Measurements from ENCODE around the gene OBSCN.

The OBSCN gene

DNA sequence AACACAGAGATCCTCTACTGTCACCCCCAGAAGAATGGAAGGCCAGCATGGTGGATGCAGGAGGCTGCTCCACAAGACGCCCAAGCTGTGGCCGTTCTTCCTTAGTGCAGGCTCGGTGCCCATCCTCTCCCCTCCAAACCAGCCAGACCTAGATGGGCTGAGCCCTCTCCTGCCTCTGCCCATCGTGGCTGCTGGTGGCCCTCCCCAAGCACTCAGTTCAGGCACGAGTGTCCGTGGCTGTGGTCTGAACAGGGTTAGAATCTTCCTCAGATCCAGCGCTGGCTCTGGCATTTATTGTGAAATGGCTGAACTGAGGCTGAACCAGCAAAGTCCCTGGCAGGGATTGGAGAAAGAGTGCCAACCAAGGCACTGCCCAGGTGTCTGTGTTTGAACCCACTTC, 139.3 kb downstream of the OBSCN start:
- H3K36me3 ChIP-seq (ENCODE audit: control insufficient read depth, insufficient read depth, low read length), result no peaks in the 10 kb centered on the region
- no peak overlapping the region for H3K9ac ChIP-seq (ENCODE audit: low read length)
- no peaks in the 10 kb centered on the region for H3K4me1 ChIP-seq (ENCODE audit: control insufficient read depth, insufficient read depth, low read length)
- no peaks in the 10 kb centered on the region for H3K27me3 ChIP-seq (ENCODE audit: control insufficient read depth, insufficient read depth, low read length)
- H3K4me3 ChIP-seq (ENCODE audit: low read length), result no peak overlapping the region
- no peak overlapping the region for H3K27ac ChIP-seq (ENCODE audit: low read depth, low read length)

DNA sequence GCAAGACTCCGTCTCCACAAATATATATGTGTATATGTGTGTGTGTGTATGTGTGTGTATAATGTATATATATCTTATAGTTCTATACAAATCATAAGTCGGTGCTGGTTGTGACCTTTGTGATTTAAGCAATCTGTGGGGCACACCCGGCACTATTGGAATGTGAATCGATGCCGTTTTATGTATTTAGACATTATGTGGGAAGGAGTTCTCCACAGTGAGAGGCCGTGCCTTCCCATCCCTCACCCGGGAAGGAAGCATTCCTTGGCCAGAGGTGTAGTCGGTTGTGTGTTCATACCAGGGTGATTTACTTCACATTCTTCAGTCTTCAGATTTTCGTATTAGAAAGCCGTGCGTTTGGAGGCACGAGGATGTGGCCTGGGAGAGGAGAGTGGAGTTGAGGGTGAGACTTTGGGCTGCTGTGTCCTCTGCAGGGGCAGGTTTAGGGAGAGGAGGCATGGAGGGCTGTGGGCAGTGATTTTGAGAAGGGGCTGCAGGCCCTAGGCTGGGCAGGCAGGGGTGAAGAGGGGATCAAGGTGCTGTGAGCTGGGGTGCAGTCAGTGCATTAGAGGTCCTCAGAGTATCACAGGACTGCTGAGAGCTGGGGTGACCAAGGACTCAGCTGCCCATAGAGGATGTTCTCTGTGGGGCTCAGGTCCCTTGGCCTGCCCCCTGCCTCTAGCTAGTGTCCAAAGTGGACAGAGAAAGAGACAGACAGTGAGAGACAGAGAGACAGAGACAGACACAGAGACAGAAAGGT, 141.0 kb downstream of the OBSCN start:
- Histone ChIP-seq H3K27me3 (ENCODE audit: control insufficient read depth, insufficient read depth, low read length) (no peaks in the 10 kb centered on the region), H3K36me3 (ENCODE audit: control insufficient read depth, insufficient read depth, low read length) (no peaks in the 10 kb centered on the region), H3K27ac (ENCODE audit: low read depth, low read length) (no peak overlapping the region), H3K9ac (ENCODE audit: low read length) (no peak overlapping the region), H3K4me3 (ENCODE audit: low read length) (no peak overlapping the region), H3K4me1 (ENCODE audit: control insufficient read depth, insufficient read depth, low read length) (no peaks in the 10 kb centered on the region)

DNA sequence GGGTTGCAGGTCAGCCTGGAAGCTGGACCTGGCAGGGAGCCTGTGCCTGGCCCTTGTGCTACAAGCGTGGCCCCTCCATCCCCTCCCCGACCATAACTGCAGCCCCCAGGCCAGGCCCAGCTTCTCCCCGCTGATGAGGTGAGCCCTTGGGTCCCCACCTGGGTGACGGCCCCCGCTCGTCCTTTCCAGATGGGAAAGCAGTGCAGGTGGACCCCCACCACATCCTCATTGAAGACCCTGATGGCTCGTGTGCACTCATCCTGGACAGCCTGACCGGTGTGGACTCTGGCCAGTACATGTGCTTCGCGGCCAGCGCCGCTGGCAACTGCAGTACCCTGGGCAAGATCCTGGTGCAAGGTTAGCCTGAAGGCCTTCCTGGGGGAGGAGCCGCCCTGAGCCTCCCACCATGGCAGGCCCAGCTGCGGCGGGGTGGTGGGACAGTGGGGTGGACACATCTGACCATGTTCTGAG, 141.9 kb downstream of the OBSCN start:
- H3K9ac ChIP-seq (ENCODE audit: low read length), result no peak overlapping the region
- H3K27ac ChIP-seq (ENCODE audit: low read depth, low read length), result no peak overlapping the region
- H3K4me1 ChIP-seq (ENCODE audit: control insufficient read depth, insufficient read depth, low read length), result no peaks in the 10 kb centered on the region
- H3K27me3 ChIP-seq (ENCODE audit: control insufficient read depth, insufficient read depth, low read length), result no peaks in the 10 kb centered on the region
- H3K4me3 ChIP-seq (ENCODE audit: low read length), result no peak overlapping the region
- no peaks in the 10 kb centered on the region for H3K36me3 ChIP-seq (ENCODE audit: control insufficient read depth, insufficient read depth, low read length)

DNA sequence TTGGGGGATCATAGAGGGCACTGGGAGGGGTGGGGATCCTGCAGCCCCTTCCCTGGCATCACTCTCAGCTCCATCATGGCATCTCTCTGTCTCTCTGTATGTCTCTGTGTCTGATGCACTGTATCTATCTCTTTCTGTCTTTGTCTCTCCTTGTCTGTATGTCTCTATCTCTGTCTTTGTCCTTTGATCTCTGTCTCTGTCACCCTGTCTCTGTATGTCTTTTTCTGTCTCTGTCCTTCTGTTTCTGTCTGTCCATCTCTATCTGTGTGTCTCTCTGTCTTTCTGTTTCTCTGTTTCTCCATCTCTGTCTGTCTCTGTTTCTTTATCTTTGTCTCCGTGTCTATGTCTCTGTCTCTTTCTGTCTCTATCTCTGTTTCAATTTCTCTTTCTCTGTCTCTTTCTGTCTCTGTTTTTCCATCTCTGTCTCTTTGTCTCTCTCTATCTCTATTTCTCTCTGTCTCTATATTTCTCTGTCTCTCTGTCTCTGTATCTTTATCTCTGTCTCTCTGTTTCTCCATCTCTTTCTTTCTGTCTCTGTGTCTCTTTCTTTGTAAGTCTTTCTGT, 142.4 kb downstream of the OBSCN start:
- Histone ChIP-seq H3K4me3 (ENCODE audit: low read length) (no peak overlapping the region), H3K27ac (ENCODE audit: low read depth, low read length) (no peak overlapping the region), H3K27me3 (ENCODE audit: control insufficient read depth, insufficient read depth, low read length) (no peaks in the 10 kb centered on the region), H3K36me3 (ENCODE audit: control insufficient read depth, insufficient read depth, low read length) (no peaks in the 10 kb centered on the region), H3K9ac (ENCODE audit: low read length) (no peak overlapping the region), H3K4me1 (ENCODE audit: control insufficient read depth, insufficient read depth, low read length) (no peaks in the 10 kb centered on the region)

DNA sequence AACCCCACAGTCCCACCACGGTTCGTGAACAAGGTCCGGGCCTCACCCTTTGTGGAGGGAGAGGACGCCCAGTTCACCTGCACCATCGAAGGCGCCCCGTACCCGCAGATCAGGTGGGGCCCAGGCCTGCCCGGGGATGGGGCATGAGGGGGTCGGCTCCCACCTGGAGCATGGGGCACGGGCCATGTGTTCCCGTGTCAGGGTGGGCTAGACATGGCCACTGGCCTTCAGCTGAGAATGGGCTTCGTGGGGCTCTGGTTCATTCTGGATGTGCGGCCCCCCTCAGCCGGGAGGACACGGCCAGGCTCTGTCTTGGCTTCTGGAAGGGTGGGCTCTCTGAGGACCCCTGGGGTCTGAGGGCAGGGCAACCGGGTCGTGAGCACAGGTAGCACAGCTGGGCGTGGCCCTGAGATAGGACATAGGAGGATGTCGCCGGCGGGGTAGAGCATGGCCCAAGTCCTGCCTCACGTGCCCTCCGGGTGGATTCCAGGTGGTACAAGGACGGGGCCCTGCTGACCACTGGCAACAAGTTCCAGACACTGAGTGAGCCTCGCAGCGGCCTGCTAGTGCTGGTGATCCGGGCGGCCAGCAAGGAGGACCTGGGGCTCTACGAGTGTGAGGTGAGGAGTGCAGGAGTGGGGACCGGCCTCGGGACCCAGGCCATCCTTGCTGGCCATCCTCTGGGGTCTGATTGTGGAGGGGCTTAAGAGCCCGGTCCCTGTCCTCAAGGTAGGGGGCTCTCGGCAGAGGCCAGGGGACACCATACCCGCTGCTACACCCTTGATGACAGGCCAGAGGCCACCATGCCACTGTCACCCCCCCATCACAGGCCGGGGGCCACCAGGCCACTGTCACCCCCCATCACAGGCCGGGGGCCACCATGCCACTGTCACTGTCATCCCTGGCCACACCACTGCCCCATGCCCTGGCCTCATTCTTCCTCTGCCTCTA, 143.3 kb downstream of the OBSCN start:
- H3K36me3 ChIP-seq (ENCODE audit: control insufficient read depth, insufficient read depth, low read length), result no peaks in the 10 kb centered on the region
- H3K27ac ChIP-seq (ENCODE audit: low read depth, low read length), result no peak overlapping the region
- no peaks in the 10 kb centered on the region for H3K27me3 ChIP-seq (ENCODE audit: control insufficient read depth, insufficient read depth, low read length)
- H3K9ac ChIP-seq (ENCODE audit: low read length), result no peak overlapping the region
- no peaks in the 10 kb centered on the region for H3K4me1 ChIP-seq (ENCODE audit: control insufficient read depth, insufficient read depth, low read length)
- H3K4me3 ChIP-seq (ENCODE audit: low read length), result no peak overlapping the region

DNA sequence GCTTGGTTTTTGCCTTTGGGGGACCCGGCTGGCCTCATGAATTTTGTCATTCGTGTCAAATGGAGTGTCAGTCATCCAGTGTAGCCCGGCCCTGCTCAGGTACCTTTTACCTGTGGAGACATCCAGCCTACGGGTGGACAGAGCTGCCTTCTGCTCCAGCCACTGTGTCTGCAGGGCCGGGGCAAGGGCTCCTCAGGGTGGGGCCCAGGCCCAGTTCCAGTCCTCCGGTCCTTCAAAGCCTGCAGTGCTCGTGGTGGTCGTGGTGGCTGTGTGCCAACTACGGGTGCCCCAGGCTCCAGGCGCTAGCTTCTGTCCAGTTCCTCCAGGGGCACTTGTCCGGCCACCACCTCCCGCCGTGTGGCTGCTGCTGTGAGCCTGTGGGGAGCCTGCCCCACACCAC, 144.0 kb downstream of the OBSCN start:
- Histone ChIP-seq H3K9ac (ENCODE audit: low read length) (no peak overlapping the region), H3K4me1 (ENCODE audit: control insufficient read depth, insufficient read depth, low read length) (no peaks in the 10 kb centered on the region), H3K27ac (ENCODE audit: low read depth, low read length) (no peak overlapping the region), H3K27me3 (ENCODE audit: control insufficient read depth, insufficient read depth, low read length) (no peaks in the 10 kb centered on the region), H3K36me3 (ENCODE audit: control insufficient read depth, insufficient read depth, low read length) (no peaks in the 10 kb centered on the region), H3K4me3 (ENCODE audit: low read length) (no peak overlapping the region)

DNA sequence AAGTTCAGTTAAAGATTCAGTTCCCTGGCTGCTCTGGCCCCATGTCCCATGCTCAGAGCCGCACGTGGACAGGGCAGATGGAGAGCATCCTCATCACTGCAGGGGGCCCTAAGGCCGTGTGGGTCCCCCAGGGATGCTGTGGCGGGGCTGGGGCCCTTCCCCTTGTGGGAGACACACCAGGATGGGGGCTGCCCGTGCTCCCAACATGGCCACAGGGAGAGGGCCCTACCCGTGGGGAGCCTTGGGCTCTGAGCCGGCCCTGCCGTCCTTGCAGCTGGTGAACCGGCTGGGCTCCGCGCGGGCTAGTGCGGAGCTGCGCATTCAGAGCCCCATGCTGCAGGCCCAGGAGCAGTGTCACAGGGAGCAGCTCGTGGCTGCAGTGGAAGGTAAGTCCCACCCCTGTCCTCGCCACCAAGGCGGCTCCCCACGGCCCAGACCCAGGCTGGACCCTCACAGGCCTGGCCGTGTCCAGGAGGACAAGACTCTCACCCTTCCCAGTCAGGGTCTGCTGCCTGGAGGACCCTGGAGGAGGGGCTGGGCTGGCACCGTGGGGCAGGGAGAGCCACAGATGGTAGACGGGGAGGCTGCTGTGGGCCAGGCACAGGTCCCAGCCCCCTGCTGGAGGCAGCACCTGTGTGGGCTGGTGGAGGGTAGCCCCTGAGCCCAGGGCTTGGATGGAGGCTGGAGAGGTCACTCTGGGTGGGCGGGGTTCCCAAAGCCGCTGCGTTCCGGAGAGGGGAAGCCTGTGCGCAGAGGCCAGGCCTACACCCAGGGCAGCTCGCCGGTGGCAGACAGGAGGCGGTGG, 145.0 kb downstream of the OBSCN start:
- H3K36me3 ChIP-seq (ENCODE audit: control insufficient read depth, insufficient read depth, low read length), result no peaks in the 10 kb centered on the region
- no peak overlapping the region for H3K27ac ChIP-seq (ENCODE audit: low read depth, low read length)
- H3K9ac ChIP-seq (ENCODE audit: low read length), result no peak overlapping the region

DNA sequence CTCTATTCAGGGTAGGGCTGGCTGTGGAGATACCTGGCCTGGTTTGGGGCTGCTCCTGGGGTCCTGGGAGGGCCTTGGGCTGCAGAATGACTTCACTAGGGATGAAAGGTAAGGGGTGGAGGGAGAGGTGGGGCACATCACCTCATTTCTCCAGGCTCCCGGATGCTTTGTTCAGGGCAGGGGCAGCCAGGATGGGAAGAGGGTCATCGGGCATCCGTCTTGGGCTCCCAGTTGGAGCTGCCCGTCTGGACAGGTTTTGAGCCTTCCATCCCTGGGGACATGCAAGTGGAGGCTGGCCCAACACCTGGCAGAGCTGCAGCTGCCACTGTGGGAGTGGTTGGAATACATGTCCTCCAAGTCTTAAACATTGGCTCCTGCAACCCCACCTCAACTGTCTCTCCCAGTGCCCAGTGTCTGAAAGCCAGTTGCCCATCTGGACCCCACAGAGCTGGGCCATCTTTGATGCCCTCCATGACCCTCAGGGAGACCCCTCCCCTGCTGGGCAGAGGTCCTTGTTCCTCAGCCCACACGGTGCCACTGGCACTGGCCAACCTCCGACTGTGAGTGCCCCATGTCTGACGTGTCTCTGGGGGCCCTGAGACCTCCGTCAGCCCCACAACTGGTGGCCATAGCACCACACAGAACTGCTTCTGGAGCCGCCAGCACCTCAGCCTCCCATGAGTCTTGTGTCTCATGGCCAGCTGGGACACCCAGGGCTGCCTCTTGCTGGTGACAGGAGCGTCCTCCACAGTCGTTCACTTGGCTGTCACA, 145.9 kb downstream of the OBSCN start:
- Histone ChIP-seq H3K27ac (ENCODE audit: low read depth, low read length) (no peak overlapping the region), H3K27me3 (ENCODE audit: control insufficient read depth, insufficient read depth, low read length) (no peaks in the 10 kb centered on the region), H3K36me3 (ENCODE audit: control insufficient read depth, insufficient read depth, low read length) (no peaks in the 10 kb centered on the region), H3K4me1 (ENCODE audit: control insufficient read depth, insufficient read depth, low read length) (no peaks in the 10 kb centered on the region), H3K9ac (ENCODE audit: low read length) (no peak overlapping the region), H3K4me3 (ENCODE audit: low read length) (no peak overlapping the region)

More for the DNA sequence above, 145.0 kb downstream of the OBSCN start:
- no peak overlapping the region for H3K4me3 ChIP-seq (ENCODE audit: low read length)
- H3K4me1 ChIP-seq (ENCODE audit: control insufficient read depth, insufficient read depth, low read length), result no peaks in the 10 kb centered on the region
- H3K27me3 ChIP-seq (ENCODE audit: control insufficient read depth, insufficient read depth, low read length), result no peaks in the 10 kb centered on the region

DNA sequence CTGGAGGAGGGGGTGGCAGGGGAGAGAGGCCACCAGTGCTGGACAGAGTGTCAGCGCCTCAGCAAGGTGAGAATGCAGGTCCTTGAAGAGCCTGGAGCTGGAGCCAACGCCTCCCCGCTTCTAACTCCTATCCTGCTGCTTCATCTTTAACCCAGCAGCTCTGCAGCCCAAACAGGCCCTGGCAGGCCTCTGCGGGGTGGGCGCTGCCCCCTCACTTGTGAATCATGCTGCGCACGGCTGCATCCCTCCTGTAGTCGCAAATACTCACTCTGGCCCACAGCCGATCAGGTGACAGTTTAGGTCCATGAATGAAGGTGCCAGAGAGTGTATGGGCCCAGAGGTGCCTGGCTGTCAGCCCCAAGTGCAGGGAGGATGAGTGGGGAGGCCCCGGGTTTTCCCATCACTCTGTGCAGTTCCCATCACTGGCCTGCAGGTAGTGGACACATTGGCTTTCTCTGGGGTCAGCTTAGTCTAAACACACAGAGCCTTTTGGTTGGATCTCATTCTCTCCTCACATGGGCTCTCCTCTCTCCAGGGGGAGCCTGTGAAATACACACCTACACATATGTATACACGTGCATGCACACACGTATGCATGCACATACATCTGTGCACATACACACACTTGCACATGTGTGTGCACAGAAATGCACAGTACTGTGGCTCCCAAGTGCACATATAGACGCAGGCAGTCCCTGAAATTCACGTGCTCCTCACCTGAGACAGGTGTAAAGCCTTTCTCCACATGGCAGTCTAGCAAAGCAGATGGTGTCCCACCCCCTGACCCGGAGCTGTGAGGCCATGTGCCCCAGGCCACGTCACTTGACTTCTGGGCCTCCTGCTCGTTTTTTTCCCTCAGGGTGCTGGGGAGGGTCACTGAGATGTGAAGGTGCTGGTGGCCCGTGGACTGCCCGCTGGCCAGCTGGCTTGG, 146.8 kb downstream of the OBSCN start:
- Histone ChIP-seq H3K27ac (ENCODE audit: low read depth, low read length) (no peak overlapping the region), H3K4me1 (ENCODE audit: control insufficient read depth, insufficient read depth, low read length) (no peaks in the 10 kb centered on the region), H3K4me3 (ENCODE audit: low read length) (no peak overlapping the region), H3K27me3 (ENCODE audit: control insufficient read depth, insufficient read depth, low read length) (no peaks in the 10 kb centered on the region), H3K9ac (ENCODE audit: low read length) (no peak overlapping the region), H3K36me3 (ENCODE audit: control insufficient read depth, insufficient read depth, low read length) (no peaks in the 10 kb centered on the region)

DNA sequence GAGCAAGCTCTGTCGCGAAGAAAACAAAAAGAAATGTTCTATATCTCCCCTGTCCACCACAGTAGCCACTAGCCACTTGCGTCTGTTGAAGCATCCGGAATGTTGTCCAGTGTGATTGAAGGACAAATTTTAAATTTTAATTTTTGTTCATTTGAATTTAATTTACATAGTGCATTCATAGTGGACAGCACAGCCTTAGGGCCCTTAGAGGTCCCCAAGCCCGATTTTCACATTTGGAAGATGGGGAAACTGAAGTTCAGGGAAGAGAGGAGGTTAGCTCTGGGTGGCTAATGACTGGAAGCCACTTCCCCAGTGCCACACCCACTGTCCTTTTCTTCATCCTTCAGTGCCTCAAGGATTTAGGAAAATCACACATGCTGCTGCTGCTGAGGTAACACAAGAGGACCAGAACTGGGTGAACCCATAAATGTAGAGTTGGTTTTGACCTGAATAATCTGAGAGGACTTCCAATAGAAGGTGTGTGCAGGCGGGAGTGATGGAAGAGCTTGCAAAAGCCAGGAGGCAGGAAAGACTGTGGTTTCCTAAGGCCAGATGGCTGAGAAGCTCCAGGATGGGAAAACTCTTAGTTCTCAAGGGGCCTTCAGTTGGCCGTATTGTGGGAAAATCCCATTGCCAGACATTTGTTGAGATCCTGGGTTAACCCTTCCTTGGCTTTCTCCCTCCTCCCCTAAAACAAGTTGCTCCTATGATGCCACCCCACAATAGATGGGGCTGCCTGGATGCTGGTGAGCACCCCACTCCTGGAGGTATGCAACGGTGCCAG, 149.2 kb downstream of the OBSCN start:
- Histone ChIP-seq H3K36me3 (ENCODE audit: control insufficient read depth, insufficient read depth, low read length) (no peaks in the 10 kb centered on the region), H3K4me3 (ENCODE audit: low read length) (no peak overlapping the region), H3K27me3 (ENCODE audit: control insufficient read depth, insufficient read depth, low read length) (no peaks in the 10 kb centered on the region), H3K9ac (ENCODE audit: low read length) (no peak overlapping the region), H3K27ac (ENCODE audit: low read depth, low read length) (no peak overlapping the region), H3K4me1 (ENCODE audit: control insufficient read depth, insufficient read depth, low read length) (no peaks in the 10 kb centered on the region)

All from rectal smooth muscle tissue (tissue), 1 donor.